AG08395 (cell line): ENCODE results near the gene SLC30A7.
"Not testable (repeated sequence)": the region's sequence is repeated elsewhere in the genome, so short reads cannot be mapped to it uniquely, and the experiment has no call there.

Experiments
- DNase-seq: peaks from one replicate; pipeline ENCODE4 v3.0.0; 2012; ENCODE audit warnings: mixed read lengths, low spot score

Gene SLC30A7

GRCh38 chr1:100891380-100891779 lies 4.5 kb upstream of the SLC30A7 start:
- no peak for DNase-seq

GRCh38 chr1:100892554-100892953 lies 3.3 kb upstream of the SLC30A7 start:
- DNase-seq: no peak

DNA sequence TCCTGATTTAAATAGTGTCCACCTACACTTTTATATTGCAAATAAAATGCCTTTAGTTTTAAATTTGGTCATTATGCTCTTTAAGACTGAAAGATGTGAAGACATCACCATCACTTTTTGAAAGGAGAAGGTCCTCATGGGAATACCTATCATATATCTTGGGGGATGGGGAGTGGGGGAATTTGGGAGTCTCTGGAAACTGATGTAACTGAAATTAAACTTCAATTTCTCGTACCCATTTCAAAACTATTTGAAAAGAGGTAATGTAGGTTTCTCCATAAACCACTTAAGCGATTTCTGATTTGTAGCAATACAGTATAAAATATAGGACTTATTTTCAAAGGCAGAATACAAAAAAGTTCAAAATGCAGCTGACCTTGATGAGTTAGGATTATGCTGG lies 2.2 kb upstream of the SLC30A7 start:
- DNase-seq: no peak

DNA sequence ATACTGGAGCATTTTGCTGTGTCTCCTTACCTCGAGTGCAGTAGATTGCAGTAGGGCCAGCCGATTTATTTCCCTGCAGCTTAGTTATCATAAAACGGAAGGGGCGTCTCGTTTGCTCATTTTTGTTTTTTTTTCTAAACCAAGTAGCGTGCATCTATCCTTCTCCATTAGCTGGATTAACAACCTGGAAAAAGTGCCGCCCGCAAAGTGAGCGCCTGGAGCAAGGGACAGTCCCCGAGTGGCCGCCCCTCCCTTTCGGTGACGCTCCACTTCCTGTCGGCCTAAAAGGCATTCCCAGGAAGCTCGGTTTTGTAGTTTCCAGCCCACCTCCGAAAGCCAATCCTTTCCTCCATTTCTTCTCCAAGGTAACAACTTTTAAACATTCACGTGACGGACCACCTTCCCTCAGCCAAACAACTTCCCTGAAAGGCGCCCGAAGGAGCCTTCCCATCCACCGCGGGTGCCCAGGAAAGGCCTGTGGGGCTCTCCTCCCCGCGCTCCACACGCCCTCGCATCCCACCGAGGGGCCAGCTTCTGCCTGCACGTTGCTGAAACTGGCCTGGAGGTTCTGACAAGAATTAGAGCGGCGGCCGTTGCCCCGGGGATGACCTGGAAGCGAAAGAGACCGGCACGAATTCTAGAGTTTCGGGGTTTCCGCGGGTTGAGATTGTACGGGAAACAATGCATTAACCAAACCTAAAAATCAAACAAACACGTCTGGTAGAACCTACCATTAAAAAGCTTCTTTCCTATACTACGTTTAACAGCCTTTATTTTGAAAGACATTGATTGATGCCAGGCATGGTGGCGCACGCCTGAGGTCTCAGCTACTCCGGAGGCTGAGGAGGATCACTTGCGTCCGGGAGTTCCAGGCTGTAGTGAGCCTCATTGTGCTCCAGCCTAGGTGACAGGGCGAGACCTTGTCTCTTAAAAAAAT lies 1.0 kb upstream of the SLC30A7 start, which contains the start of gene EXTL2:
Gene EXTL2 (minus strand): TSS at position 240 of the 937 bp plus-strand sequence. CDS start 6,085 bp downstream, outside the sequence.
- DNase-seq: peak; percentile 74

DNA sequence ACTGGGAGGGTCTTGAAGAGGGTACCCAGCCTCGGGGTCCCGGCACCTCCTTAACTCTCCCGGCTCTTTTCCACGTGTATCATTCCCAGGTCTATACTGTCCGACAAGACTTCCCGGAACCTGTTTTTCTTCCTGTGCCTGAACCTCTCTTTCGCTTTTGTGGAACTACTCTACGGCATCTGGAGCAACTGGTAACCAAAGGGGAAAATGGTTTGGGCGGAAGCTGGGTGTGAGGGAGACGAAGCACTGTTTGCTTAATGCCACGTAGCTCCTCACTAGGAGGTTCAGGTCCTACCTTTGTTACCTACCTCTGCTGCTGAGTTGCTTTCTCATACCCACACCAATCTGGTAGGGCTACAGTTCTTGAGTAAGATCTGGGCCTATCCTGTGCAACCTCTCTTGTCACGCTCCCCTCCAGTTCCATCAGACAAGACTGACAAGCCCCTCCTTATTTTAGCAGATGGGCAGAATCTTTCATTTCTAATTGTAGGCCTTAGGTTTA lies 642 bp downstream of the SLC30A7 start:
- peak; percentile 48 for DNase-seq

DNA sequence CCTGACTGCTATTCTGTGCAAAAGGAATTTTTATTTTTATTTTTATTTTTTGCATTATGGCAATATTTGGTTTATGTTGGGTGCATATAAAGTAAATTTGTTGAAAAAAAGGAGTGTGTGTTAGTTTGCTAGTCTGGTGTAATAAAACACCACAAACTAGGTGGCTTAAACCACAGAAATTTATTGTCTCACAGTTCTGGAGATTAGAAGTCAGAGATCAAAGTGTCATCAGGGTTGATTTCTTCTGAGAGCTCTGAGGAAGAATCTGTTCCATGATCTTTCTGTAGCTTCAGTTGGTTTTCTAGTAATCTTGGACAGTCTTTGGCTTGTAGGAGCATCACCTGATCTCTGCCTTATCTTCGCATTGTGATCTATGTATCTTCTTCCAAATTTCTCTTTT lies 6.5 kb downstream of the SLC30A7 start:
- no peak for DNase-seq

DNA sequence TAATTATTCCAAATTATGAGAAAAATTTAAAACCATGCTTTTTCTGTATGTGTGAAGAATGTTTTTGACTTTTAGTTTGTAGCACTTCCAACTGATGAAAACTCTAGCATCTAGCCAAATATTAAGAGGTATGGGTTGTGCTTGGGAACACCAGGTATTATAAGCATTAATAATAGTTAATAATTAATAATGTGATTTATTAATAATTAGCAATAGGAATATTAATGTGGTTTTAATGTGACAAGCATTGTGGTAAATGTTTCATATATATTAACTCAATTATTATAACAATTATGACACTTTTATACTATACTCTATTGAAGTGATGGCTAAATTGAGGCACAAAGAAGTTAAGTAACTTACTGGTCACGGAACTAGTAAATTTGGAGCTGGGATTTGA lies 7.9 kb downstream of the SLC30A7 start:
- no peak for DNase-seq

DNA sequence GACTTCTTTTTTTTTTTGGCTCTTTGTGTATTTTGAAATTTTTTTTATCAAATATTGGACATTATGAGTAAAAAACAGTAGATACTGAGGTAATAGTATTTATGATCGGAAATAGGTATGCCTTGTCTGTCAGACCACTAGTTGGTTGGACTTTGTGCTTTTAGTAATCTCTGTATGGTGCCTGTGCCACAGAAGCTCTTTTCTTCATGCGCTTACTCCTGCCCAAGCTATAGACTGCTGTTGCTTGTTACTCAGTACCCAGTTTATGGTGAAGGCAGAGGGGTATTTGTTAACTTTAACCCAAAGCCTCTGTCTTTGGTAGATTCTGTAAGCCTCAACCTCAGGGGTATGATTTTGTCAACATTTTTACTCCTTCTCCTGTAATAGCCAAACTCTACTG lies 8.6 kb downstream of the SLC30A7 start:
- DNase-seq: no peak

- no peak for DNase-seq
Observed at GRCh38 chr1:100905181-100905580, 9.3 kb downstream of the SLC30A7 start.

- no peak for DNase-seq
Observed at GRCh38 chr1:100907887-100908286, 12.0 kb downstream of the SLC30A7 start.

GRCh38 chr1:100909018-100909417 lies 13.1 kb downstream of the SLC30A7 start:
- DNase-seq: no peak

- no peak for DNase-seq
Observed at GRCh38 chr1:100912019-100912418, 16.1 kb downstream of the SLC30A7 start.

DNA sequence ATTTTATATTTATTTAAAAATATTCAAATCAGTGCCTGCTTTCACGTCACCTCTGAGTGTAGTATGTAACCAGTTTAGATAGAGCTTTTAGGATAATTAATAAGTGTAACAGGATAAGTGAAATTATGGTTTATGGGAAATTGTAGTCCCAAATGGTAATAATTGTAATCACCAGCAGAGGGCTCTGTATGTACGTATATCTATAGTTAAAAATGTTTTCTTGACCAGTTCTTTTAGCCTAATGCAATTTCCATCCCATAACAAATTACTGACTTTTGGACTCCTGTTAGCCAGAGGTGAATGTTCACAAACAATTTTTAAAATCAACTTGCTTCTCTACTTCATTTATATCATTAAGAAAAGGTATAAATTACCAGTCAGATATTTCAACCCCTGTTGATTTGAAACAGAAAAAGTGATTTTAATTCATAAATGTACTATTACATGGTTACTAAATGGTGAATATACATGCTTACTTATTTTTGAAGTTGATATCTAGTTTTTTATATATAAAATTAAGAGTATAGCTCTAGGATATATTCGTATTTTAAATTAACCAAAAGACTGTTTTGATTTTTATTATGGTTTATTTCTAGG lies 25.3 kb downstream of the SLC30A7 start:
- peak; percentile 31 for DNase-seq

DNA sequence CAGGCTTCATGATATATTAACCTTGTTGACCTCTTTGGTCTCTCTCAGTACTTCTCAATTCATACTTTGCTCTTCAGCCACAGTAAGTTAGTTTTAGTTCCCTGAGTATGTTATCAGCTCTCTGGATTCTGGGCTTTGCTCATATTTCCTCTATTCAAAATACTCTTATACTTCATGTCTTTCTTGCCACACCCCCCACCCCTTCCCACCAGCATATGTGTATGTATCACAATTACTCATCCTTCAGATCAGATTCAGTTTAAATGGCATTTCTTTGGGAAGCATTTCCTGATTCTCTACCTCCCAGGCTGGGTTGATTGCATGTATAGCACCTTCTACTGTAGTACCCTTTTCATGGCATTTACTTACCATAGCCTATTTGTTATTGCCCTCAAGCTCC lies 28.3 kb downstream of the SLC30A7 start:
- DNase-seq: no peak

GRCh38 chr1:100924991-100925390 lies 29.1 kb downstream of the SLC30A7 start:
- DNase-seq: no peak

GRCh38 chr1:100926240-100926639 lies 30.4 kb downstream of the SLC30A7 start:
- DNase-seq: no peak

DNA sequence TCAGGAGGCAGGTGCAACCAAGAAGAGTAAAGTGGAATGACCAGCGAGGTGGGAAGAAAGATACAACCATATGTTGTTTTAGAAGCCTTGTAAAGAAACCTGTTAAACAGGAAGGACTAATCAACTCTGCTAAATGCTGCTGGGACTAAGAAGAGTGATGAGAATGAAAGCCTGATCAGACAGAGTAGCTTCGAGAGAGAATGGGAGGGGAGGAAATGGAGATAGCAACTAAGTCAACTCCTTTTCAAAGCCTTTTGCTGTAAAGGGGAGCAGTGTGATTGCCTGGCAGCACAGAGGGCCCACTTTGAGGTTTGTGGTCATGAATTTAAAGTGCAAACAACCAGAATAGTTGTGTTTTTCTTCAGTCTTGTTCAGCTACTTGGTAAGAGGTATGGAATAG lies 31.4 kb downstream of the SLC30A7 start:
- DNase-seq: no peak

DNA sequence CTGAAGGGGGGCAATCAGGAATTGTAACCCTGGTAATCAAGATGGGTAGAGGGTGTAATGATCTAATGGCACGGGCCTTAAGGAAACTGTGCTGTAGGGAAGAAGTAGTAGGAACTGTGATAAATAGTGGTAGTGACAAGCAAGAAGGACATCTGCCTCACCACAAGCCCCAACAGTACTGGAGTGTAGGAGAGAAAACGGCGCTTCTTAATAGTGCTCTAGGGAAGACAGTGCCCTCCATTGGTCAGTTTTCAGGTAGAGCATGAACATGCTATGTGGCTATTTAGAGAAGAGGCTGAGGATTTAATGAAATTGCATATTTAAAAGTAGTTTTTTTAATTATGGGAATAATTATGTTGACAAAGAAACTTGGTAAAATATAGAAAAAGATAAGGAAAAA lies 32.2 kb downstream of the SLC30A7 start:
- no peak for DNase-seq

GRCh38 chr1:100930494-100930893 lies 34.6 kb downstream of the SLC30A7 start:
- no peak for DNase-seq

GRCh38 chr1:100931716-100932115 lies 35.8 kb downstream of the SLC30A7 start:
- DNase-seq: no peak

- not testable (repeated sequence) for DNase-seq
Observed at GRCh38 chr1:100933555-100933954, 37.7 kb downstream of the SLC30A7 start.

DNA sequence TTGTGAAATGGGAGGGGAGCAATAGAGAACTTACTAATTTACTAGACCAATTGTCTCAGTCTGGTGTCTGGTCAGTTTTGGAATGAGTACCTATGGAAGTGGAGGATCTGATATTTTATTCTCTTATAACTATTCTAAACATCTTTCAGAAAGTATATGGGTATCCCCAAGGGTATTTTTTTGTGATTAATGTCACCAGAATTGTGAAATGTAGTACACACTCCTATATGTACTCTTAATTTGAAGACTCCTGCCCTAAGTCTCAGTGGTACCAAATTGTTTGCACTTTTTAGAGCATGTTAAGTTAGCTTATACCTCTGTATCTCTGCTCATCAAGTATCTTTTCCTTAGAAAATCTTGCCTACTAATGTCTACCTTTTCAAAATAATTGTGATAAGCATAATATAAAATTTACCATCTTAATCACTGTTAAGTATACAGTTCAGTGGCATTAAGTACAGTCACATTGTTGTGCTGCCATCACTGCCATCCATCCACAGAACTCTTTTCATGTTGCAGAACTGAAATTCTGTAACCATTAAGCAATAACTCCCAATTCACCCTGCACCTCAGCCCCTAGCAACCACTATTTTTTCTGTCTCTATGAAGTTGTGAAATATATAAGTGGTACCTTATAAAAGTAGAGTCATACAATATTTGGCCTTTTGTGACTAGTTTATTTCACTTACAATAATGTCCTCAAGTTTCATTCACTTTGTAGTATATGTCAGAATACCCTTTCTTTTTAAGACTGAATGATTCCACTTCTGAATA lies 40.5 kb downstream of the SLC30A7 start:
- no peak for DNase-seq
